Thymus (tissue), 11 donors: ENCODE measurements around the gene OXCT1. TPM values are rescaled to one million over a fixed set of nuclear protein-coding genes. Genes with fewer than 3 reads are reported as not detected.
"Not testable (repeated sequence)": the region's sequence is repeated elsewhere in the genome, so short reads cannot be mapped to it uniquely, and the experiment has no call there.

Experiments
- DNase-seq, 9 donors: peaks; one replicate each; pipeline ENCODE4 v3.0.0-alpha.2; 2013; ENCODE audit warnings: low spot score in 9 of 9, low read depth in 6 of 9, missing footprints in 1 of 9
- H3K27ac ChIP-seq, 2 donors: one replicate each; pipeline ENCODE4 v1.5.1; 2013; ENCODE audit warnings: control low read depth in 1 of 2, low read depth in 1 of 2, low read length in 1 of 2, mild to moderate bottlenecking in 1 of 2, moderate library complexity in 1 of 2
- H3K27me3 ChIP-seq, 2 donors: one replicate each; pipeline ENCODE4 v1.5.1; 2013; ENCODE audit warnings: low read length in 1 of 2; ENCODE audit not compliant: control insufficient read depth in 2 of 2, insufficient read depth in 1 of 2
- H3K36me3 ChIP-seq, 2 donors: one replicate each; pipeline ENCODE4 v1.5.1; 2013; ENCODE audit warnings: low read length in 1 of 2, mild to moderate bottlenecking in 1 of 2, moderate library complexity in 1 of 2; ENCODE audit not compliant: control insufficient read depth in 2 of 2, insufficient read depth in 2 of 2
- H3K4me1 ChIP-seq, 2 donors: one replicate each; pipeline ENCODE4 v1.5.1; 2013; ENCODE audit warnings: low read length in 2 of 2; ENCODE audit not compliant: control insufficient read depth in 2 of 2, insufficient read depth in 2 of 2
- H3K4me3 ChIP-seq, 2 donors: one replicate each; pipeline ENCODE4 v1.5.1; 2013; ENCODE audit warnings: low read length in 2 of 2, control low read depth in 1 of 2, mild to moderate bottlenecking in 1 of 2
- H3K9me3 ChIP-seq, 2 donors: one replicate each; pipeline ENCODE4 v1.5.1; 2013; ENCODE audit warnings: low read length in 1 of 2, mild to moderate bottlenecking in 1 of 2; ENCODE audit not compliant: control insufficient read depth in 2 of 2, insufficient read depth in 1 of 2
- WGBS: extraction: QIAGEN DNeasy Blood & Tissue Kit; methylation state at CpG from one replicate; pipeline ENCODE4 v1.1.7; 2013; 5-methylcytosine and 5-hydroxymethylcytosine counted together
- polyA plus RNA-seq: library from polyadenylated mRNA; stranded (reverse); fragments of 200-250 nt; gene quantifications from one replicate; pipeline ENCODE4 v1.2.3, GENCODE V29; 2013
- total RNA-seq: library from RNA; stranded (reverse); fragments of 120-200 nt; gene quantifications from one replicate; pipeline ENCODE4 v1.2.4, GENCODE V29; 2013
- donor health status: healthy.

Gene OXCT1
- total and polyA plus RNA-seq, 2 donors: 44.1 to 56.0 TPM

DNA sequence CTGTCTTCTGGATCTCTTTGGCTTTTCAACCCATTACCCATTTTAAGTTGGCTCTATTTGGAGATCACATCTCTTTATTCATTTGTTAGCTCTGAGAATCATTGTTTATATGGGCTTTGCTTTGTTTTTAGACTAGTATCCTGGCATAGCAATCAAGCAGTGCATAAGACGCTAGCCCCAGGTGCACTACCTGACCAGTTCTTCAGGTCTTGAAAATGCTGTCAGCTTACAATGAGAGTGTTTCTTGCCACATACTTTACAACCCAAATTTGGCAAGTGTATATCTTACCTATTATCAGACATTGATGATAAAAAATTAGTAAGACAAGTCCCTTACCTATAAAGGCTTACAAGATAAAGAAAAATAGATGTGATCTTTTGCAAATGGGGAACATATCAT lies 12.2 kb downstream of the OXCT1 start:
- H3K27me3 ChIP-seq: no peaks in the 10 kb centered on the region
- no peak overlapping the region for H3K27ac ChIP-seq
- H3K36me3 ChIP-seq: peaks cover 0 to 55% of the 10 kb centered on the region in 2 donors
- no peak for DNase-seq
- H3K4me1 ChIP-seq: no peaks in the 10 kb centered on the region
- 88% methylated on average over 1 of the region's 1 CpG for WGBS
- no peak overlapping the region for H3K4me3 ChIP-seq
- no peaks in the 10 kb centered on the region for H3K9me3 ChIP-seq

DNA sequence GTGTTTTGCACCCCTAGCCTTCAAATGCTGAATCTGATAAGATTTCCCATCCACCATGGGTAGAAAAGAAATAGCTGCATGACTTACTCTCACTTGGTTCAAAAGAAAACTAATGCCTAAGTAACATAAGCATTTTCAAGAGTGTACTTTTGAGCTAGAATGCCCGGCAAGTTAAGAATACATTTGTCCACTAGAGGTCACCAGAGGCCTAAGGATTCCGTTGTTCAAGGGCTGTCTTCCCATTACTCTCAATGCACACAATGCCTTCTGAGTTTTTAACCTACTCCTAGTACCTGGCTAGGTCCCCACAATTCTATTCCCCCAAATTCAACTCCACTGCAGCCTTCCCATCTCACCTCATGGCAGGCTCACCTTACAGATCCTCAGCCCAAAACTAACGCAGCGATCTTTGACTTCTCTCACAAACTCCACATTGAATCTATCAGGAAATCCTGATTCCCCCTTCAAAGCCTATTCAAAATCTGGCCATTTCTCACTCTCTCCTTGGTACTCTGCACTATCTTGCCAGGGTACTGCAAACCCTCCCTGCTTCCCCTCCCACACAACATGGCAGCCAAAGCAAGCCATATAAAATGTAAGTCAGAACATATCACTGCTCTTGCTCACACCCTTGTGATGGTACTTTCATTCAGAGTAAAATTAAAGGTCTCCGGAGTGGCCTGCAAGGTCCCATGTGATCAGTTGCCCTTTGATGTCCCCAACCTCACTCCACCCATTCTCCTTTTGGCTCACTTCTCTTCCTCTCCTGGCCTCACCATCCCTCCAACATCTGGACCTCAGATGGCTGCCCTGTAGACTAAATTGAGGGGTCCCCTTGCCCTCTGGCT lies 13.4 kb downstream of the OXCT1 start:
- 59% methylated on average over 5 of the region's 5 CpGs for WGBS
- DNase-seq: peak in 8 of 9 donors; percentile 62 to 87 (median 74)
- Histone ChIP-seq H3K36me3 (peaks cover 7 to 65% of the 10 kb centered on the region in 2 donors), H3K27me3 (no peaks in the 10 kb centered on the region), H3K4me1 (no peaks in the 10 kb centered on the region), H3K27ac (no peak overlapping the region), H3K9me3 (no peaks in the 10 kb centered on the region), H3K4me3 (no peak overlapping the region)

- no peak overlapping the region for H3K4me3 ChIP-seq
- no peak overlapping the region for H3K27ac ChIP-seq
- 98% methylated on average over 2 of the region's 2 CpGs for WGBS
- H3K9me3 ChIP-seq: no peaks in the 10 kb centered on the region
- no peak for DNase-seq
- no peaks in the 10 kb centered on the region for H3K4me1 ChIP-seq
- no peaks in the 10 kb centered on the region for H3K27me3 ChIP-seq
- peaks cover 21 to 71% of the 10 kb centered on the region in 2 donors for H3K36me3 ChIP-seq
Measured at GRCh38 chr5:41852293-41852692, 17.9 kb downstream of the OXCT1 start.

- Histone ChIP-seq H3K4me3 (no peak overlapping the region), H3K36me3 (peaks cover 21 to 62% of the 10 kb centered on the region in 2 donors), H3K4me1 (no peaks in the 10 kb centered on the region), H3K9me3 (no peaks in the 10 kb centered on the region), H3K27ac (no peak overlapping the region), H3K27me3 (no peaks in the 10 kb centered on the region)
- DNase-seq: no peak
- WGBS: 49% methylated on average over 1 of the region's 1 CpG
Measured at GRCh38 chr5:41851116-41851515, 19.1 kb downstream of the OXCT1 start.

DNA sequence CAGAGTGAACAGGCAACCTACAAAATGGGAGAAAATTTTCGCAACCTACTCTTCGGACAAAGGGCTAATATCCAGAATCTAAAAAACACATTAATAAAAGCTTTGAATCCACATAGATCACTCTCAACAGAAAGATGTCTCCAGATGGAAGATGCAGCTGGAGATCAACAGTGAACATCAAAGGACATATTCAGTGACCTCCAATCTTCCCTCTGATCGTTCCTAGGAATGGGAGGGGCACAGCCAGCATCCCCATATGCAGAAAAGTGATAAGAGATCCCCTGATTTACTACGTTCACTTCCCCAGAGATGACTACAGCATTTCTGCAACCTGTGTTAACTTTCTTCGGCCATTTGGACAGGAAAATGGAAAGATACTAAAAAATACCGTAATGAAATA lies 21.2 kb downstream of the OXCT1 start:
- Histone ChIP-seq H3K4me1 (no peaks in the 10 kb centered on the region), H3K27ac (no peak overlapping the region), H3K4me3 (no peak overlapping the region), H3K36me3 (peaks cover 21 to 55% of the 10 kb centered on the region in 2 donors), H3K9me3 (no peaks in the 10 kb centered on the region), H3K27me3 (no peaks in the 10 kb centered on the region)
- DNase-seq: no peak
- WGBS: 90% methylated on average over 6 of the region's 6 CpGs

DNA sequence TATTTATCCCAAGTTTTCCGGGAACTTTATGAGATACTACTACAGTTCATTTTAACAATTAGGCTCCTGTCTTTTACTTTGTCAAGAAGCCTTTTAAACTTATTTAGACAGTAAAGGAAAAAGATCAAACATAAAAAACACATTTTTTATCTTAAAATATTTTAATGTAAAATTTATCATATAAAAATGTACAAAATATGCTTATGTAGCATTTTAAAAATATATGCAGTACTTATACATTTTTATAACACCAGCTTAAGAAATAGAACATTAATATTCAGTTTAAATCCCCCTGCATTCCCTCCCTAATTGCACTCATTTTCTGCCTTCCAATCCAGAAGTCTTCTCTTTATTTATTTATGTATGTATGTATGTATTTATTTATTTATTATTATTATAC lies 24.5 kb downstream of the OXCT1 start:
- not testable (repeated sequence) for H3K9me3 ChIP-seq, H3K27ac ChIP-seq, DNase-seq, H3K4me3 ChIP-seq, H3K4me1 ChIP-seq, H3K27me3 ChIP-seq
- WGBS: 99% methylated on average over 1 of the region's 1 CpG
- peaks cover 14 to 39% of the 10 kb centered on the region in 2 donors for H3K36me3 ChIP-seq

GRCh38 chr5:41844502-41844901 lies 25.7 kb downstream of the OXCT1 start:
- H3K27ac ChIP-seq: no peak overlapping the region
- H3K4me1 ChIP-seq: no peaks in the 10 kb centered on the region
- peaks cover 8 to 35% of the 10 kb centered on the region in 2 donors for H3K36me3 ChIP-seq
- no peak overlapping the region for H3K4me3 ChIP-seq
- 94% methylated on average over 3 of the region's 3 CpGs for WGBS
- no peaks in the 10 kb centered on the region for H3K9me3 ChIP-seq
- no peaks in the 10 kb centered on the region for H3K27me3 ChIP-seq
- no peak for DNase-seq

DNA sequence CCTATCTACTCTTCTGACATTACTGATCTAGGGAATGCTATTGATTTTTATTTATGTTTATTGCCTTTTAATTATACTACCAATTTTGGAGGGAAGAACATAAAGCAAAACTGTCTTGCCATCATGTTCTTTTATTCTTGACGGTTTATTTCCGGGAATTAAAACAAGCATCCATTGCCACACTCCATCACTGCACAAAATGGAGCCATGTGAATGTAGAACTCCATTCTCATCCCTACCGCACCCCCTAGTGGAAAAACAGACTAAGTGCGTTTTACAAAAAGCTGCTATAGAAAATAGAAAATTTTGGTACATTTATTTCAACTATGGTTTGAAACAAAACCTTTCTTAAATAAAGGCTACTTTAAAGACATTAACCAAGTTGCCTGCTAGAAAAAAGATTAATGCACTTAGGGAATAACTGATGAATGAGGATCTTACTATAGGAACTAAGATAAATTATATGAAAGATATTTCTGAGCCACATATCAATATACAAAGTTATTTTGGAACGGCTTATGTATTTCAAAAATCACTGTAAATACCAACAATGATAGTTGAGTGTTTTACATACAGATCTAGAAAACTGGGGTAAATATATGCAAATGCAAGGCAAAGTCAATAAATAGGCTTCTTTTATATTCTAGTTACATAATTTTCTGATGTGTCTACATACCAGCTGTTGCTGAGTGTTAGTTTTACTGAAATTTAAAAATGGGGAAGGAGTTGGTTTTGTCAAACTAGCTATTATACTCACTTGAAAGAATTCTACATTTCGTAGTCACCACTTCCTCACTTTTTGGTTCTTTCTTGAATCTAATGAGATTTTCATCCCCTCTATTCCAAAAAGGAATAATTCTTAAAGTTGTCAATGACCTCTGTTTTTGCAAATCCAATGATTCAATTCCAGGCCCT lies 26.5 kb downstream of the OXCT1 start:
- WGBS: 54% methylated on average over 6 of the region's 6 CpGs

GRCh38 chr5:41842777-41843176 lies 27.4 kb downstream of the OXCT1 start:
- no peak for DNase-seq
- Histone ChIP-seq H3K9me3 (no peaks in the 10 kb centered on the region), H3K4me1 (no peaks in the 10 kb centered on the region), H3K27me3 (no peaks in the 10 kb centered on the region), H3K27ac (no peak overlapping the region), H3K4me3 (no peak overlapping the region), H3K36me3 (peaks cover 14 to 43% of the 10 kb centered on the region in 2 donors)

More for the DNA sequence above, 26.5 kb downstream of the OXCT1 start:
- no peaks in the 10 kb centered on the region for H3K9me3 ChIP-seq
- H3K4me3 ChIP-seq: no peak overlapping the region
- DNase-seq: peak in 8 of 9 donors; percentile 8 to 55 (median 24)
- H3K27me3 ChIP-seq: no peaks in the 10 kb centered on the region
- peaks cover 7 to 34% of the 10 kb centered on the region in 2 donors for H3K36me3 ChIP-seq
- no peak overlapping the region for H3K27ac ChIP-seq
- no peaks in the 10 kb centered on the region for H3K4me1 ChIP-seq
